Activated effector memory CD4-positive, alpha-beta T cell treated with anti-CD3 and anti-CD28 coated beads, Interleukin-2, amount 50 U/mL, for 16 hours (primary cell): ENCODE measurements around the gene GBX2.

Experiments used
- DNase-seq: peaks from one replicate; pipeline ENCODE4 v3.0.0-alpha.2; 2020

The GBX2 gene

DNA sequence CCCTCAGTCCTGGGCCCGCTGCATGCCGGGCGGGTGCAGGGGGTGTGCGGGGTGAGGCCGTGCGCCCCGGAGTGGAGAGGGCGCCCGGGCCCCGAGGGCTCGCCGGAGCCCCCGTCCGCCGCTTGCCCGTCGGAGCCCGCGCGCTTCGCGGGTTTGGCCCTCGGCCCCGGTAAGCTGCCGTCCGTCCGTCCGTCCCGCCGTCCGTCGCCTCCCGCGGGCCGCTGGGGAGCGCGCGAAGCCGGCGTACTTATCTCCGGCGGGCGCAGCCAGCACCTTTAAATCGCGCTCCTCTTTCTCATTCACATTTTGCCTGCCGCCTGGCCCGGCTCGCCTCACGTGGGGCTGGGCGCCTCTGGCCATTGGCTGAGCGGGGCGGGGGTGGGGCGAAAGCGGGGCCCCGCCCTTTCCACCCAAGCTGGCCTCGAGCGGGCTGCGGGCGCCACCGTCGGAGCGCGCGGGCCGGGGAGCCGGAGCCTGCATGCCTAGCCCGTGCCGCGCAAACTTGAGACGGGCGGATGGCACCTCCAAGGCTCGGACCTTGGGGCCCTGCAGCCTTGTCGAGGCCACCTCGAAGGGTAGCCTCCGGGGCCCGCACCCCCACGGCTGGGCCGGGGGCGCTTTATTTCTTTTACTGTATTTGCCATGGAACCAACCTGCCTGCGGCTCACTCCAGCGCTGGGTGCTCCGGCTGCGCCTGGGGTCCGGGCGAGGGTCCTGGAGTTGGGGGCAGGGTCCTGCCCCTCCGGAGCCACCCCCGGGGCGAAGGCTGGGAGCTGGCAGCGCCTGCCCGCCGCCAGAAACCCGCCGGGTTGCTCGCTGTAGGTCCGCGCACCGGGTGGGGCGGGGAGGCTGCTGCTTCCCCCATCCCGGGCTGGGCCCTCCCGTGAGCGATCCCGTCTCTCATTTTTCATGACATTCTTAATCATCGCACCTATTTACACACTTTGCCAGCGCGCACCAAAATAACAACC is at the start of gene GBX2:
TSS of gene GBX2 (minus strand) at position 277 of the 971 bp plus-strand sequence. CDS start 415 bp downstream, outside the sequence.
- DNase-seq, result no peak

DNA sequence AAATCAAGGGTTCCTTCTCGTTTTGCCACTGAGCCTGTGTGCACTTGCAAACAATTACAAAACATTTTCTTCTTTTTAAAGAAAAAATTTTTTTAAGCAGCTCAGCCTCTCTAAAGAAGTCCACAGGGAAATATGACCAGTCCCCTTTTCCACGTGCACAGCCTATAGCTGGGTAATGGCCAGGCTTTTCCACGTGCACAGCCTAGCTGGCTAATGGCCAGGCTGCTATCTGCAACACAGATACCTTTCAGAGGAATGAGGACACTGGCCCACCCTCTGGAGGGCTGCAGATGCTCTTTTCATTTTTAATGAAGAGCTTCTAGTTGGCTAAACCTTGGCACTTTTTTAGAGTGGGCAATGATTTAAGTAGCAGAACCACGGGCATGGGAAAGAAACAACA is 49.7 kb upstream of the GBX2 start:
- DNase-seq, result no peak

DNA sequence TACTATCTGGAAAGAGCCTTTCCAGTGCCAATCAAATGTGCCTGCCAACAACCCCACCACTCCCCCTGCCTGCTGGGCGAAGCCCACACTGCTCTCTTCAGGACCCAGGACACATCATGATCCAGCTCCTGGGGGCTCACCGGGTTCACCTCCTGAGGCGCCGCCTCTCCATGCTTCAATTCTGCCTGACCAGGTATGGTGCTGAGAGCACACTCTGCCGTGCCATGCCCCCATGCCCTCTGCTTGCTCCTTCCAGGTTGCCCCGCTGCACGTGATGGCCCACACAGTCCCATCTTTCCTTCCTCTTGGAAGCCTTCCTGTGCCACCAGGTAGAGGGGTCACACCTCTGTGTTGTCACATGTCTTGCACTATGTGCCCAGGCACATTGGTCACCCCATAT is 48.5 kb upstream of the GBX2 start:
- no peak for DNase-seq

GRCh38 chr2:236215761-236216333 is 47.7 kb upstream of the GBX2 start:
- DNase-seq, result no peak

DNA sequence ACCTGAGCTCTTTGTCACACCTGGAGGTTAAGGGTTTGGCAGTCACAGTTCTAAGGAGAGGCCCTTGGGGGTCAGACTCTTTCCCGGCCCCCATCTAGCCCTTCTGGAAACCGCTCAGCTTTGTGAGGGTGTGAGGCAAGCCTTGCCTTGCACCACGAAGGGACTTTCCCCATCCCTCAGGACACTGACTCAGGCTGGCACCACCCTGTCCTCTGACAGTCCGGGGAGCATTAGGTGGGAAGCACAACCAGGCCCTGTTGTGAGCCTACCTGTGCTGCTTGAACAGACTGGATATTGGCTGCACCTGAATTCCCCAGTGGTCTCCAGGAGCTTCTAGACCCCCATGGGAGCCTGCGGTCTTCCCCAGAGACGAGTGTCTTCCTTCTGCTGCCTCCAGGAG is 47.0 kb upstream of the GBX2 start:
- DNase-seq, result no peak

DNA sequence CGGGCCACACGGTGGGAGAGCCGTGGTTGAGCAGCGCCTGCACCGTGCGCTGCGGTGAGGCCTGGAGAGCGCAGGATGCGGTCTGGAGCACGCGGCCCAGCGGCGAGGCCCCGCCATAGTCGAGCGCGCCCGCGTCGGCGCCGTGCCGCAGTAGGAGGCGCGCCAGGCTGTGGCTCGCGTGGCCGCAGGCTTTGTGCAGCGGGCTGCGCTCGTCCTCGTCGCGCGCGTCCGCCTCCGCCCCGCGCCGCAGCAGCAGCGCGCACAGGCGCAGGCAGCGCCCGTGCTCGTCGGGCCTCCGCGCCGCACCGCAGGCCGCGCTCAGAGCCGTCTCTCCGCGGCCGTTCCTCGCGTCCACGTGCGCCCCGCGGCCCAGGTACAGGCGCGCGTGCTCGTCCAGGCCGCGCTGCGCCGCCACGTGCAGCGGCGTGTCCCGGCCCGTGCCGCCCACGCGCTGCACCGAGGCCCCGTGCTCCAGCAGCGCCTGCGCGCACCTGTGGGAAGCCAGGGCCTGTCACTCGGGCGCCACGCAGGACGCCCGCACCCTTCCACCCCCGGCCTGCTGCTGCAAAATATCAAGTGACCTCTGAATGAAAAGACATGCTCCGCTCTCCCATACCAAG is 46.3 kb upstream of the GBX2 start:
- no peak for DNase-seq

DNA sequence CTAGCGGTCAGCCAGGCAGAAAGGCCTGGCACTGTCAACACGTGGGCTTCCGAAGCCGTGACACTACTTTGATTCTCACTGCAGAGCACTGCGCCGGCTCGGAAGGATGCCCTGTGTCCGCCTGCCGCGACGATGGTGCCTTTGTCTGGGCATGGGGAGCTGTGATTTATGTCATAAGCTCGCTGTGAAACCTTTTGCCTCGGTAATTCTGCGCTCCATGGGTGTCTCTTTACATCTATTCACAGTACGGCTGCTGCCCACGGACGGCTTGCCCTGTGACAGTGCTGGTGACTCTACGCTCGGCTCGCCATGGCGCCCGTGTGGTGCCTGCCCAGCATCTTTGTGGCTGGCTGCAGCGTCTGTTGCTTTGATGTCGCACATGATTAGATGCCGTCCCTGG is 43.1 kb upstream of the GBX2 start:
- DNase-seq, result no peak

- DNase-seq, result no peak
Observed at GRCh38 chr2:236210536-236210935, 42.4 kb upstream of the GBX2 start.

GRCh38 chr2:236209996-236210395 is 41.8 kb upstream of the GBX2 start:
- DNase-seq, result no peak

DNA sequence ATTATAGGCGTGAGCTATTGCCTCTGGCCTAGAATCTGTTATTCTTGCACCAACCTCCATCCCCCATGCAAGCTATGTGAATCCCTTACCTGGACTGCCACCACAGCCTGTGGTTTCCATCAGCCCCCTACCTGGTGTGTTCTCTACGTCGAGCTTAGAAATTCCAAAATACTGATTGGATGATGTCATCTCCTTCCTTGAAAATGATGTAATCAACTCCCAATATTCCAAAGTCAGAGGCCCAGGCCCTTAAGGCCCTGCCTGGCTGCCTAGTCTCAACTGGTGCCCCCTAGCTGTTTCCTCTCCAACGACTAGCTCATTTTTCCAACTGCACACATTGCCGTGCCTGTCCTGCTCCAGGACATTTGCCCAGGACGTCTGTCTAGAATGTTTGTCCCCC is 41.3 kb upstream of the GBX2 start:
- DNase-seq, result no peak

DNA sequence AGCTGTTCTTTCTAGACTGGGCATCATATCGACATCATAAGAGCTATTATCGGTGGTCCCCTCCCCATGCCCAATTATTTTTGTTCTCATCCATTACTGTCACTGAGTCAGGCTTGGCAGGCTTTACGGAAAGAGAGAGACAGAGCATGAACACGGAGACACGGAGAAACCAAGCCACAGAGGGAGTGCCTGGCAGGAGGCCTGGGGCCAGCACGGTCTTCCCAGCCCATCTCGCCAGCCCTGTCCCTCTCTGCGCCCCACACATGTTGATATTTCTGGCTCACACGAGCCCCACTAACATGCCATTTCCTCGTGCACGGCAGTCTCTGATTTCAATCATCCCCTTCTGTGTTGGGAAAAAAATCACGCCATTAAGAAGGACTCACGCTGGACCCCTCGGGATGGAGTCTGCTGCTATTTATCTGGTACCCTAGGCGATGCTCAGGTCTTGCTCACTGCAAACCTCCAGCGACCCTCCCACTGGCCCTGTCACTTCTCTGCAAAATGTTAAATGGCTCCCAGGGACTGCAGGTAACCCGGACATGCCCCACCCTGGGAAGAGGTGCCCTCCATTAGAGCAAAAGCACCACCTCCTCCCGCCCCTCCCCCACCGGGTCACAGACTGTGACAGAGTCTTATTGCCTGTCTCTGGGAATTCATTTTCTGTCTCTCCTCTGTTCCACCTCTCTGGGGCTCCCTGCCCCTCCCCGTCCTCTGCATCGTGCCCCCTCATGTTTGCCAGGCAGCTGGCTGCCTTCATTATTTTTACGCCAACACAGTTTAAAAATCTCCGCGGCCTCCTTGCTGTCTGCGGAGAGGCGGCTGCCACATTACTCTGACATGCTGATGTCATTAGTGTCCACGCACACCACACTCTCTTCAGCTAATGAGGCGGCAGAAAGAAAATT is 40.1 kb upstream of the GBX2 start:
- no peak for DNase-seq

GRCh38 chr2:236207472-236207871 is 39.3 kb upstream of the GBX2 start:
- DNase-seq, result no peak

DNA sequence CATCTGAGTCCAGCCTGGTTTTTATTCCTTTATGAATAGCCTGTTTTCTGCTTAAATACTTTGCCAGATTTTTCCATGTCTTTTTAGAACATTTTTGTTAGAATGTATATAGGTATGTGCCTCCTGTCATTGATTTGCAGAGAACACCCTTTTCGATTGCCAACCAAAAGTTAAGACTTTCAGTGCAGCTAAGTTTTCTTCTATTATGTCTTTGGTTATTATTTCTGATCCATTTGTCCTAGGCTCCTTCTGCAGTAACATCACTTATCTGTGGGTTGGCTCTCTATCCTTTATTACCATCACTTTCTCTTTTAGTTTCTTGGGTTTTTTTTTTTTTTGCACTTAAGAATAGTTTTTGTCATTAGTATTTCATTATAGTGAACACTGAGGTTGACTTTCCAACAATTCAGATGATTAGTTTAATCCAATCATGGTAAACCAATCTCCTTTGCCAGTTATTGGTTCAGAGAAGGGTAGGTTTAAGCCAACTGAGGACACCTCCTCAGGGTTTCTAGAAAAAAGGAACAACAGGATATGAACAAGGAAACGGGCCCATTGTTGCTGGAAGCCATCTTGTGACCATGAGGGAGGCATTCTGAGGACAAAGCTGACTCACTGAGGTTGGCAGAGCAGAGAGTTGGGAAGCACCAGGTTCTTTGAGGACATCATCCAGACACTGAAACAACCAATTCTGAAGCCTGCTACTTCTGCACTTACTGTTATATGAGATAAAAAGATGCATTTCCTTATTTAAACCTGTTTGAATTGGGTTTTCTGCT is 37.9 kb upstream of the GBX2 start:
- DNase-seq, result no peak

- no peak for DNase-seq
Observed at GRCh38 chr2:236204953-236205352, 36.8 kb upstream of the GBX2 start.

DNA sequence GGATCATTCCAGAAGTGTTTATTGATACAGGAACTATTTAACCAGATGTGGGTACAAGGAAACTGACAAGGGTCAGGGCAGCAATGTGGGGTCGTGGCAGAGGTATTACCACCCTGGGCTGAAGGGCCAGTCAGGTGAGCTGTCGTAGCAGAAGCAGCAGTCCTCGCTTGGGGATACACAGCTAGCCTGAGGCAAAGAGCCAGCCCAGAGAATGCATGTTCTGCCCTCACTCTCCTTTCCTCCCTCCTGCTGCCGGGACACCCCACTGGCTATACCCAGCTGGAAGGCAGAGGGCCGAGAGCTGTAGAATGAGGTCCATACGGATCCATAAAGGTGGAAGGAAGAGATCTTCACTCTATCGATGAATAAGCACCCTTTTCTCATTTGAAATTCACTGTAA is 32.2 kb upstream of the GBX2 start:
- DNase-seq, result no peak

DNA sequence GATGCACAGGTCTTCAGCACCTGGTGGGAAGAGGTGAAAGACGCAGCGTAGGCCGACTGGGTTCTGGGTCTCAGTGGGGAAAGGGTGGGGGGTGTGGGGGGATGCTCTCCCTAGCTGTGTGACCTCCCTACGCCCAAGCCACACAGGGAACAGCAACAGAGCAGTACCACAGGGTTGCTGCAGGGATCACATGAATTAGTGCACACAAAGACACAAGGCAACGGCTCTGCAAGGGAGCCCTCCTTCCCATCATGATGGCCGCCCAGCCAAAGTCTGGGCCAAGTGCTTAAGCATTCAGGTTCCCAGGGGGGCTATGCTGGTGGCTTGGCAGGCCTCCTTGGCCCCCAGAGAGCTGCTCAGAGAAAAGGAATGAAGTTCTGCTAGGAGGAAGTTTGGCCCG is 28.2 kb upstream of the GBX2 start:
- no peak for DNase-seq

DNA sequence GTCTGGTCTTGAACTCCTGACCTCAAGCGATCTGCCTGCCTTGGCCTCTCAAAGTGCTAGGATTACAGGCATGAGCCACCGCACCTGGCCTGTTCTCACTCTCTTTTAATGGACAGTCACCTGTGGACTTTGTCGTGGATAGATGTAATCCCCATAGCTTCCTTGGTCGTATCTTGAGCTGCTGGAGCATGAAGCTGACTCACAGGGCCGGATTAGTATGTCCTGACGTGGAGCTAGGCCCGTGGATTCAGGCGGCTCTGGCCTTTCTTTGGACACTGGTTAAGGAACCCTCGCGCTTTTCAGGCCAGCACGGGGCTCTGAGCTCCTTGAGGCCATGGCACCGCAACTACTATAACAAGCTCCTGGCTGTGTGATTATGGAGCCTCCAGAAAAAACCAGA is 27.5 kb upstream of the GBX2 start:
- DNase-seq, result no peak

DNA sequence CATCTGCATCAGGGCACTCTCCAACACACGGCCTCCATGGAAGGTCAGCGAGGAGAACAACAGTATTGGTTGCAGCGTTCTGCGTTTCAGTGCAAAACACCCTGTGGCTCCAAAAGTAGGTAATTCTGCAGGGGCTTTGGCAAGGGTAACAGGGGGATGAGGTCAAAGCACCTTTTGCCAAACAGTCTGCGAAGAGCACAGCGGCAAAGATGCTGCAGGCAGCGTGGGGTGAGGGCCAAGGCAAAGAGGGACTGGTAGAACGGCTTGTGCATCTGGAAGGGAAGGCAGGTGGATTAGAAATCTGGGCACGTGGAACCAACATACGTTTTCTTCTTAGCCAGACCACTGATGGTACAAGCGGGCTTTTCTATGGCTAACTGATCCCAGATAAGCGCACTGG is 26.6 kb upstream of the GBX2 start:
- no peak for DNase-seq

GRCh38 chr2:236193026-236193425 is 24.8 kb upstream of the GBX2 start:
- no peak for DNase-seq

GRCh38 chr2:236190674-236191073 is 22.5 kb upstream of the GBX2 start:
- DNase-seq, result no peak

DNA sequence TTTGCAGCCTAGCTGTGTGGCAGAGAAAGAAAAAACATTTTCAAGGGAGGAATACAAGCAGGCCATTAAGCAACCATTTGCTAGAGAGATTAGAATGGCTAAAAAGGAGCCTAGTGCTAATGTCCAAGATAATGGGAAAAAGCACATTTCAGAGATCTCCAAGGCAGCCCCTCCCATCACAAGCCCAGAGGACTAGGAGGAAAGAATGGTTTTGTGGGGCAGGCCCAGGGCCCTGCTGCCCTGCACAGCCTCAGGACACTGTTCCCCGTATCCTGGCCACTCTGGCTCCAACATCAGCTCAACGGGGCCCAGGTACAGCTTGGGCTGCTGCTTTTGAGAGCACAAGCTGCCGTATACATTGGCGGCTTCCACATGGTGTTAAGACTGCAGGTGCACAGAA is 16.5 kb upstream of the GBX2 start:
- DNase-seq, result no peak

- no peak for DNase-seq
Observed at GRCh38 chr2:236180831-236181453, 12.8 kb upstream of the GBX2 start.
